Measurements from ENCODE around the gene FH.

GRCh38 chr1:241470361-241470760, 49.2 kb downstream of the FH start:
- TF ChIP-seq CTCF (conservative IDR thresholded peaks at IDR 0.05; ENCODE audit: low read length) (no peak), EZH2phosphoT487 (IDR thresholded peaks at IDR 0.05; ENCODE audit: borderline replicate concordance, low read depth, low read length) (no peak)

Data from OCI-LY7 (cell line).